Cardiac muscle cell (in vitro differentiated cells and primary cell): Measurements from ENCODE around the gene PTPN20. TPM values are rescaled to one million over a fixed set of nuclear protein-coding genes. Genes with fewer than 3 reads are reported as not detected.

Source experiments
- DNase-seq, 2 donors: peaks; one replicate each; pipeline versions ENCODE4 v3.0.0 to v3.0.0-alpha.2; 2010 to 2017; ENCODE audit warnings: low read depth in 1 of 2, low spot score in 1 of 2
- H3K27ac ChIP-seq: fragments of 200-600 bp; sonication (generic); 2 replicates; pipeline ENCODE4 v1.5.1; 2016
- H3K27me3 ChIP-seq: fragments of 200-600 bp; sonication (generic); 2 replicates; pipeline ENCODE4 v1.6.0; 2016; ENCODE audit warnings: control low read depth
- H3K36me3 ChIP-seq: fragments of 200-600 bp; sonication (generic); 2 replicates; pipeline ENCODE4 v1.5.1; 2016; ENCODE audit warnings: control low read depth
- H3K4me1 ChIP-seq: fragments of 200-600 bp; sonication (generic); 2 replicates; pipeline ENCODE4 v1.8.1; 2017; ENCODE audit warnings: low read depth, mild to moderate bottlenecking, mixed run types
- H3K4me3 ChIP-seq: fragments of 200-600 bp; sonication (generic); 2 replicates; pipeline ENCODE4 v1.5.1; 2016; ENCODE audit warnings: mild to moderate bottlenecking
- H3K9me3 ChIP-seq: fragments of 200-600 bp; sonication (generic); 2 replicates; pipeline ENCODE4 v1.5.1; 2017; ENCODE audit warnings: low read depth, mild to moderate bottlenecking, control low read depth
- CTCF ChIP-seq: IDR thresholded peaks from 2 replicates; pipeline ENCODE4 v1.5.1; 2012; ENCODE audit warnings: low read depth, mild to moderate bottlenecking, low read length
- polyA plus RNA-seq: library from polyadenylated mRNA; unstranded; fragments of >200 nt; fragmentation: Nextera tagmentation; extraction: Ambion mirVana; gene quantifications from 2 replicates; pipeline ENCODE4 v1.2.1, GENCODE V29; 2016
- total RNA-seq: library from RNA; depleted of rRNA; stranded (reverse); fragments of >200 nt; gene quantifications from 2 replicates; pipeline ENCODE4 v1.2.3, GENCODE V29; 2016

The PTPN20 gene
- total and polyA plus RNA-seq, 2 experiments from 2014 or later: 0.42 to 0.62 TPM

DNA sequence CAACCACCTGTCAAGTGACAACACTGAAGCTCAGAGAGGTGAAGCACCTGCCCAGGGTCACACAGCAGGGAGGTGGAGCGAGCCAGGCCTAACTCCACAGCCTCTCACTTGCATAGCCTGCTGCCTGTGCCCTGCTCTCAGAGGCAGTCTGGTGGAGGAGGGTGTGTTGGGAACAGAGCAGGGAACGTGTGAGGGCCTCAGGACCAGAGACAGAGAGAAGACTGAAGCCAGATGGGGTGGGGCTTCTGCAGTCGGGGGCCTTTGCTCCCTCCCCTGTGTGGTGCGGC lies 114.0 kb downstream of the PTPN20 start:
- Histone ChIP-seq H3K9me3 (no peaks in the 10 kb centered on the region), H3K36me3 (no peaks in the 10 kb centered on the region), H3K4me1 (no peaks in the 10 kb centered on the region), H3K4me3 (no peak overlapping the region), H3K27me3 (no peaks in the 10 kb centered on the region), H3K27ac (no peak overlapping the region)
- no peak for DNase-seq
- no peak for TF ChIP-seq CTCF

- Histone ChIP-seq H3K4me1 (no peaks in the 10 kb centered on the region), H3K27me3 (no peaks in the 10 kb centered on the region), H3K36me3 (no peaks in the 10 kb centered on the region), H3K4me3 (no peak overlapping the region), H3K9me3 (no peaks in the 10 kb centered on the region), H3K27ac (no peak overlapping the region)
- DNase-seq: peak in 1 of 2 donors; percentile 59
- TF ChIP-seq CTCF: no peak
Measured at GRCh38 chr10:47025540-47026300, 114.5 kb downstream of the PTPN20 start.

DNA sequence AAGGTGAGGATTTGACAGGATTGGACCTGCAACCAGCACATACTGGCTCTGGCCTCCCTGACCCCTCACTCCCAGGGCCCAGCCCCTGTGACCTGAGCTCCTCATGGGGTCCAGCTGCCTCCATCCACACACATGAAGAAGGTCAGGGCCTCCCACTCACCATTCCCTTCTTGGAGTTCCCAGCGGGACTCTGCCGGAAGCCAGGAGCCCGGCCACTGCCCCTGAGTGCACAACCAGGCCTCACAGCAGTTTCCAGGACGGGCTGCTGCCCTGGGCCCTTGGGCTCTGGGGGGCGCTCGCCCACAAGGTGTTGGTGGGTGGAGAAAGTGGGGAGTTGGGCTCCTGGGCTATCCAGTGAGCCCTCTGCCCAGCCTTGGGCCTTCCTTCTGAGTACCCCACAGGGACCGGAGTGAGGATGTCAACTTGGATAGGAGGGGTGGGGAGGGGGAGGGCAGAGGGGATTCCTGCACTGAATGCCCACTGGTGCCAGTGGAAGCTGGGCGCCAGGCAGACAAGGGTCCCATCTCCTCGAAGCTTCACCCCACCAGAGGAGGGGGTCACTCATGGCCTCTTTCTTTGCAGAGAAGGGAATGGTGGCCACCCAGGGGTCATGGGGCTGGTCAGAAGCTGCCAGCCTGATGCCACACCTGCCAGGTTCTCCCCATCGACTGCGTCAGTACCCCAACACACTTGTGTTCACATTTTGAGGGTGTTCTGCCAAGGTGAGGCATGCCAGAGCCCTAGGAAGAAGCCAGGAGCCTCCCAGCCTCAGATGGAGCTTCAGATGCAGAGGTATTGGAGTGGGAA lies 115.3 kb downstream of the PTPN20 start:
- H3K9me3 ChIP-seq: no peaks in the 10 kb centered on the region
- no peak for DNase-seq
- H3K36me3 ChIP-seq: no peaks in the 10 kb centered on the region
- H3K4me3 ChIP-seq: no peak overlapping the region
- no peaks in the 10 kb centered on the region for H3K4me1 ChIP-seq
- H3K27me3 ChIP-seq: no peaks in the 10 kb centered on the region
- TF ChIP-seq CTCF: no peak
- no peak overlapping the region for H3K27ac ChIP-seq

DNA sequence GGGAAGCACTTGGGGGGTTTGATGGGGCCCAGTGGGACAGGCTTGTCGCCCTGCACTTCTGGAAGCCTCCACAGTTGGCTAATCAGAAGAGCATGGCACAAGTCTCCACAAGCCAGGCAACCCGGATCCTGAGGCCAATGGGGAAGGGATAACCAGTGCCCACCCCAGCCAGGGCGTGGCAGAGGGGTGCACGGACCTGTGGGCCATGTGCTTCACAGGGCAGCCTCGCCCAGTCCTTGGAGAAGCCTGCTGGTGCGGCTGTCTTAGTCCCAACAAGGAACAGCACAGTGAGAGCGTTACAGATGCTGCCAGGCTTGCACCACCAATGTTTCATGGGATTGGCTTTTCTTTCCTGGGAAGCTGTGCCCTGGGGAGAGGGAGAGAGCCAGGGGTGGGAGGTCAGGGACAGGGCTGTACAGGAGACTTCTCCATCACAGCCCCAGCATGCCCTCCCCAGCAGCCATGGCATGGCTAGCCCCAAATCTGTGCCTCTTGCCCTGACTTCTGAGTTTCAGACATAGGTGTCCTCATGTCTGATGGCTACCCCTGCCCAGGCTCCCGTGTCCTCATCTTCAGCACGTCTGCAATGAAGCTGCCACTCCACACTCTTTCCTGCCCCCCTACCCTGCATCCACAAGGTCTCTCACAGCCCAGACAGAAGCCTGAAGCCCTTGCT lies 116.0 kb downstream of the PTPN20 start:
- no peak overlapping the region for H3K27ac ChIP-seq
- DNase-seq: no peak
- H3K9me3 ChIP-seq: no peaks in the 10 kb centered on the region
- H3K4me1 ChIP-seq: no peaks in the 10 kb centered on the region
- H3K4me3 ChIP-seq: no peak overlapping the region
- no peak for TF ChIP-seq CTCF
- no peaks in the 10 kb centered on the region for H3K27me3 ChIP-seq
- no peaks in the 10 kb centered on the region for H3K36me3 ChIP-seq

- H3K4me1 ChIP-seq: no peaks in the 10 kb centered on the region
- H3K4me3 ChIP-seq: no peak overlapping the region
- no peak for TF ChIP-seq CTCF
- H3K27me3 ChIP-seq: no peaks in the 10 kb centered on the region
- H3K36me3 ChIP-seq: no peaks in the 10 kb centered on the region
- H3K27ac ChIP-seq: no peak overlapping the region
- DNase-seq: no peak
- H3K9me3 ChIP-seq: no peaks in the 10 kb centered on the region
Measured at GRCh38 chr10:47027784-47028260, 116.6 kb downstream of the PTPN20 start.
